Type B pancreatic cell (in vitro differentiated cells): ENCODE results near the gene NOP53. TPM values are rescaled to one million over a fixed set of nuclear protein-coding genes. Genes with fewer than 3 reads are reported as not detected.
A peak's percentile ranks its signal among the peaks of the same experiment; 100 is the strongest.
"Not testable (repeated sequence)": the region's sequence is repeated elsewhere in the genome, so short reads cannot be mapped to it uniquely, and the experiment has no call there.

ENCODE experiments used
- DNase-seq: peaks from one replicate; pipeline ENCODE4 v3.0.0; 2021; ENCODE audit warnings: mixed read lengths; ENCODE audit not compliant: unreplicated experiment; ENCODE audit errors: extremely low spot score
- H3K27ac Mint-ChIP-seq: 2 replicates; pipeline ENCODE4 v1.8.0; 2021; ENCODE audit warnings: mild to moderate bottlenecking, mixed read lengths
- H3K27me3 Mint-ChIP-seq: 2 replicates; pipeline ENCODE4 v1.8.0; 2021; ENCODE audit warnings: mixed read lengths
- H3K36me3 Mint-ChIP-seq: 2 replicates; pipeline ENCODE4 v1.8.0; 2021; ENCODE audit warnings: mixed read lengths
- H3K4me1 Mint-ChIP-seq: one replicate; pipeline ENCODE4 v1.8.0; 2021; ENCODE audit warnings: mixed read lengths; ENCODE audit not compliant: unreplicated experiment
- H3K4me3 Mint-ChIP-seq: 2 replicates; pipeline ENCODE4 v1.8.0; 2021; ENCODE audit warnings: mild to moderate bottlenecking, mixed read lengths
- H3K9me3 Mint-ChIP-seq: 2 replicates; pipeline ENCODE4 v1.8.0; 2021; ENCODE audit warnings: mixed read lengths
- CTCF ChIP-seq: fragments of 200-600 bp; sonication (generic); conservative IDR thresholded peaks from 2 replicates; pipeline ENCODE4 v1.5.0; 2021; ENCODE audit warnings: antibody characterized with exemption, mild to moderate bottlenecking
- total RNA-seq: library from RNA; stranded (reverse); gene quantifications from 2 replicates; pipeline ENCODE4 v1.2.1, GENCODE V29; 2021; ENCODE audit warnings: low replicate concordance

Gene NOP53
- total RNA-seq, 1 donor from 2014 or later: 274 TPM

GRCh38 chr19:47766359-47766620, 20.9 kb downstream of the NOP53 start:
- H3K36me3 Mint-ChIP-seq: no peaks in the 10 kb centered on the region
- no peak overlapping the region for H3K4me3 Mint-ChIP-seq
- no peaks in the 10 kb centered on the region for H3K9me3 Mint-ChIP-seq
- peaks cover 11% of the 10 kb centered on the region for H3K27me3 Mint-ChIP-seq
- H3K4me1 Mint-ChIP-seq: no peaks in the 10 kb centered on the region
- no peak overlapping the region for H3K27ac Mint-ChIP-seq
- DNase-seq: no peak
- TF ChIP-seq CTCF: no peak

GRCh38 chr19:47766670-47767069, 21.3 kb downstream of the NOP53 start:
- H3K36me3 Mint-ChIP-seq: no peaks in the 10 kb centered on the region
- H3K27ac Mint-ChIP-seq: no peak overlapping the region
- no peaks in the 10 kb centered on the region for H3K9me3 Mint-ChIP-seq
- no peak for TF ChIP-seq CTCF
- H3K27me3 Mint-ChIP-seq: peaks cover 11% of the 10 kb centered on the region
- no peaks in the 10 kb centered on the region for H3K4me1 Mint-ChIP-seq
- no peak for DNase-seq
- H3K4me3 Mint-ChIP-seq: no peak overlapping the region

GRCh38 chr19:47767349-47767748, 22.0 kb downstream of the NOP53 start:
- H3K4me1 Mint-ChIP-seq: no peaks in the 10 kb centered on the region
- no peak for TF ChIP-seq CTCF
- peaks cover 11% of the 10 kb centered on the region for H3K27me3 Mint-ChIP-seq
- no peak overlapping the region for H3K4me3 Mint-ChIP-seq
- H3K9me3 Mint-ChIP-seq: no peaks in the 10 kb centered on the region
- no peaks in the 10 kb centered on the region for H3K36me3 Mint-ChIP-seq
- no peak for DNase-seq
- H3K27ac Mint-ChIP-seq: no peak overlapping the region

- Mint-ChIP-seq H3K27me3 (peaks cover 11% of the 10 kb centered on the region), H3K9me3 (no peaks in the 10 kb centered on the region), H3K4me1 (no peaks in the 10 kb centered on the region), H3K36me3 (no peaks in the 10 kb centered on the region), H3K27ac (peak overlapping the region; percentile 23), H3K4me3 (no peak overlapping the region)
- no peak for DNase-seq
- no peak for TF ChIP-seq CTCF
Measured at GRCh38 chr19:47768604-47769003, 23.3 kb downstream of the NOP53 start.

- Mint-ChIP-seq H3K4me1 (no peaks in the 10 kb centered on the region), H3K4me3 (no peak overlapping the region), H3K27ac (no peak overlapping the region)
Measured at GRCh38 chr19:47769534-47769933, 24.2 kb downstream of the NOP53 start.

GRCh38 chr19:47771291-47771690, 25.9 kb downstream of the NOP53 start:
- H3K27me3 Mint-ChIP-seq: peaks cover 11% of the 10 kb centered on the region
- not testable (repeated sequence) for H3K9me3 Mint-ChIP-seq, DNase-seq, H3K4me1 Mint-ChIP-seq, H3K27ac Mint-ChIP-seq, H3K4me3 Mint-ChIP-seq, H3K36me3 Mint-ChIP-seq

More at GRCh38 chr19:47769534-47769933, 24.2 kb downstream of the NOP53 start:
- Mint-ChIP-seq H3K27me3 (peaks cover 11% of the 10 kb centered on the region), H3K9me3 (no peaks in the 10 kb centered on the region), H3K36me3 (no peaks in the 10 kb centered on the region)
- no peak for TF ChIP-seq CTCF
- DNase-seq: no peak
